PC-3 (cell line): Measurements from ENCODE around the gene CPLX1. TPM values are rescaled to one million over a fixed set of nuclear protein-coding genes. Genes with fewer than 3 reads are reported as not detected.

Experiments used
- ATAC-seq: fragments of 200-7000 bp; cut with Tn5 transposase; 2 replicates; pipeline ENCODE4 v1.9.1; 2020; ENCODE audit warnings: mild to moderate bottlenecking, moderate library complexity
- BruUV-seq: library from RNA; stranded (reverse); fragments of 400-500 nt; replicated peaks from 2 replicates; lab custom pipeline; 2021; lab: Mats Ljungman, UMichigan
- CTCF ChIA-PET: fragments of 300-600 bp; sonication (Branson Sonifier 250); formaldehyde crosslinking; loops from one replicate; lab custom pipeline; 2022; ENCODE audit warnings: antibody characterized with exemption; lab: Charles Lee
- POLR2A ChIA-PET: fragments of 300-600 bp; sonication (Branson Sonifier 250); formaldehyde crosslinking; loops from one replicate; lab custom pipeline; 2022; ENCODE audit warnings: antibody characterized with exemption; ENCODE audit not compliant: unreplicated experiment; lab: Charles Lee
- DNase-seq: peaks from one replicate; pipeline ENCODE4 v3.0.0-alpha.2; 2015
- H2AFZ ChIP-seq: fragments of 300-600 bp; sonication (generic); 2 replicates; pipeline ENCODE4 v1.6.0; 2016; ENCODE audit warnings: antibody characterized with exemption, low read length
- H3F3A ChIP-seq: fragments of 300-600 bp; sonication (generic); one replicate; pipeline ENCODE4 v1.6.0; 2017; ENCODE audit warnings: antibody characterized with exemption, low read length, control low read depth, mild to moderate bottlenecking; ENCODE audit not compliant: unreplicated experiment
- H3K27ac ChIP-seq: fragments of 300-600 bp; sonication (generic); 2 replicates; pipeline ENCODE4 v1.5.1; 2016; ENCODE audit warnings: mild to moderate bottlenecking, low read length
- H3K27me3 ChIP-seq: fragments of 300-600 bp; sonication (generic); 2 replicates; pipeline ENCODE4 v1.6.1; 2016; ENCODE audit warnings: low read length, mixed read lengths
- H3K36me3 ChIP-seq: fragments of 300-600 bp; sonication (generic); 2 replicates; pipeline ENCODE4 v1.6.1; 2016; ENCODE audit warnings: low read depth, mixed run types, low read length, mixed read lengths
- H3K4me1 ChIP-seq: fragments of 300-600 bp; sonication (generic); 2 replicates; pipeline ENCODE4 v1.5.1; 2016; ENCODE audit warnings: low read length; ENCODE audit not compliant: insufficient read depth
- H3K4me2 ChIP-seq: fragments of 300-600 bp; sonication (generic); 2 replicates; pipeline ENCODE4 v1.6.0; 2016; ENCODE audit warnings: low read length
- H3K4me3 ChIP-seq: fragments of 300-600 bp; sonication (generic); 2 replicates; pipeline ENCODE4 v1.5.1; 2016; ENCODE audit warnings: mild to moderate bottlenecking, low read length, mixed read lengths
- H3K79me2 ChIP-seq: fragments of 300-600 bp; sonication (generic); 2 replicates; pipeline ENCODE4 v1.6.1; 2017; ENCODE audit warnings: low read length, mixed read lengths
- H3K9ac ChIP-seq: fragments of 300-600 bp; sonication (generic); 2 replicates; pipeline ENCODE4 v1.6.0; 2016; ENCODE audit warnings: mild to moderate bottlenecking, low read length
- H3K9me2 ChIP-seq: fragments of 300-600 bp; sonication (generic); replicated peaks from 2 replicates; pipeline ENCODE4 v1.6.1; 2016; ENCODE audit warnings: mixed run types, low read length, mixed read lengths
- H3K9me3 ChIP-seq: fragments of 300-600 bp; sonication (generic); 2 replicates; pipeline ENCODE4 v1.6.1; 2016; ENCODE audit warnings: low read length, mixed read lengths
- H4K20me1 ChIP-seq: fragments of 300-600 bp; sonication (generic); 2 replicates; pipeline ENCODE4 v1.6.1; 2016; ENCODE audit warnings: low read length, mixed read lengths
- EZH2 ChIP-seq: fragments of 300-600 bp; sonication (generic); IDR thresholded peaks from one replicate; pipeline ENCODE4 v1.6.1; 2017; ENCODE audit warnings: antibody characterized with exemption, mild to moderate bottlenecking, low read length; ENCODE audit not compliant: unreplicated experiment
- EZH2phosphoT487 ChIP-seq: fragments of 300-600 bp; sonication (generic); IDR thresholded peaks from 2 replicates; pipeline ENCODE4 v1.6.1; 2018; ENCODE audit warnings: mild to moderate bottlenecking, antibody characterized with exemption, low read length, borderline replicate concordance
- intact Hi-C: fragments of 100-400 bp; cut with micrococcal nuclease; formaldehyde crosslinking; loops from 2 replicates; pipeline ENCODE4 v1.9.0; 2023
- total RNA-seq: library from RNA; depleted of rRNA; stranded (reverse); fragments of >200 nt; gene quantifications from 2 replicates; pipeline ENCODE4 v1.2.3, GENCODE V29; 2014
- TF ChIP-seq, protein P1 (sequence below): fragments of 300-600 bp; sonication (generic); conservative IDR thresholded peaks from 2 replicates; pipeline ENCODE4 v1.5.1; 2017; ENCODE audit warnings: antibody characterized with exemption, low read depth, mild to moderate bottlenecking, low read length

The CPLX1 gene
- total RNA-seq, 1 experiment from 2014 or later = 0.87 TPM

DNA sequence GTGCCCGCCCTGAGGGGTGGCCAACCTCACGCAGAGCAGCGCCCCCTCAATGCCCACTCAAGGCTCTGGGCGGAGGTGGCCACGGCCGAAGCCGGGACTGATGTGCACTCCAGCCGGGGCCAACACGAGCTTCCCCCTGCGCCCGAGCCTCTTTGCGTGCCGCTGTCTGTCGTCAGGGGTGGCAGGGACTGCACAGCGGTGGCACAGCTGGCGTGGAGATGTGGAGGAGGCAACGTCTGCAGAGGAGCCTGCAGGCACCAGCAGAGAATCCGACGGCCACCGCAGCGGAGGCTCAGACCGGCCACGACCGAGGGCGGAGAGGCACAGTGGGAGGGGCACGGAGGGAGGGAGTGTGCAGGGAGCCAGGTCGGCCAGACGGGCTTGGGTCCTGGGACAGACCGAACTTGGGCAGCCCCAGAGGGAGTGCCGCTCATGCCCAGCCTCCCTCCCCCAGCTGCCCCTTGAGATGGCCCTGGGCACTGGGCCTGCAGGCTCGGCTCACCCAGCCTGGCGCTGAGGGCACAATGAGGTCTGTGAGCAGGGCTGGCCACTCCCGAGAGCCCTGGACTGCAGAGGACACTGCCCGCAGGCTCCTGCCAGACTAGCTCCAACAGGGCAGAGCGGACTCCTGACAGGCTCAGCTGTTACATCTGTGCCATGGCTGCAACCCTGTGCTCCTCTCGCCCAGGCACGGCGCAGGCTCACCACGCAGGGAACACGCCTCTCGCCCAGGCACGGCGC is 46.5 kb upstream of the CPLX1 start:
- POLR2A ChIA-PET = no interaction called here
- no TSS peak for BruUV-seq
- no peak for ATAC-seq

GRCh38 chr4:871484-871883 is 45.6 kb upstream of the CPLX1 start:
- Histone ChIP-seq H3F3A (no peaks in the 10 kb centered on the region), H2AFZ (no peak overlapping the region), H3K79me2 (no peaks in the 10 kb centered on the region), H4K20me1 (no peaks in the 10 kb centered on the region), H3K27ac (no peak overlapping the region), H3K27me3 (no peaks in the 10 kb centered on the region), H3K4me1 (no peaks in the 10 kb centered on the region), H3K9ac (no peak overlapping the region), H3K9me2 (no peaks in the 10 kb centered on the region), H3K4me3 (no peak overlapping the region), H3K9me3 (no peaks in the 10 kb centered on the region), H3K36me3 (no peaks in the 10 kb centered on the region), H3K4me2 (no peak overlapping the region)
- ATAC-seq = no peak
- TF ChIP-seq, protein P1, sequence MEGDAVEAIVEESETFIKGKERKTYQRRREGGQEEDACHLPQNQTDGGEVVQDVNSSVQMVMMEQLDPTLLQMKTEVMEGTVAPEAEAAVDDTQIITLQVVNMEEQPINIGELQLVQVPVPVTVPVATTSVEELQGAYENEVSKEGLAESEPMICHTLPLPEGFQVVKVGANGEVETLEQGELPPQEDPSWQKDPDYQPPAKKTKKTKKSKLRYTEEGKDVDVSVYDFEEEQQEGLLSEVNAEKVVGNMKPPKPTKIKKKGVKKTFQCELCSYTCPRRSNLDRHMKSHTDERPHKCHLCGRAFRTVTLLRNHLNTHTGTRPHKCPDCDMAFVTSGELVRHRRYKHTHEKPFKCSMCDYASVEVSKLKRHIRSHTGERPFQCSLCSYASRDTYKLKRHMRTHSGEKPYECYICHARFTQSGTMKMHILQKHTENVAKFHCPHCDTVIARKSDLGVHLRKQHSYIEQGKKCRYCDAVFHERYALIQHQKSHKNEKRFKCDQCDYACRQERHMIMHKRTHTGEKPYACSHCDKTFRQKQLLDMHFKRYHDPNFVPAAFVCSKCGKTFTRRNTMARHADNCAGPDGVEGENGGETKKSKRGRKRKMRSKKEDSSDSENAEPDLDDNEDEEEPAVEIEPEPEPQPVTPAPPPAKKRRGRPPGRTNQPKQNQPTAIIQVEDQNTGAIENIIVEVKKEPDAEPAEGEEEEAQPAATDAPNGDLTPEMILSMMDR = no peak
- TF ChIP-seq EZH2phosphoT487 (no peak), EZH2 (no peak)
- ChIA-PET CTCF (no interaction called here), POLR2A (no interaction called here)
- intact Hi-C loops = no loop called here
- DNase-seq = no peak
- no TSS peak for BruUV-seq

More for the DNA sequence above, 46.5 kb upstream of the CPLX1 start:
- Histone ChIP-seq H3K4me3 (no peak overlapping the region), H3K4me1 (no peaks in the 10 kb centered on the region), H3K9me3 (no peaks in the 10 kb centered on the region), H3K9me2 (no peaks in the 10 kb centered on the region), H3F3A (no peaks in the 10 kb centered on the region), H3K36me3 (no peaks in the 10 kb centered on the region), H3K9ac (no peak overlapping the region), H3K27ac (no peak overlapping the region), H3K4me2 (no peak overlapping the region), H3K27me3 (no peaks in the 10 kb centered on the region), H4K20me1 (no peaks in the 10 kb centered on the region), H2AFZ (no peak overlapping the region), H3K79me2 (no peaks in the 10 kb centered on the region)
- CTCF ChIA-PET = no interaction called here
- DNase-seq = no peak
- intact Hi-C loops = no loop called here
- no peak for TF ChIP-seq EZH2phosphoT487
- TF ChIP-seq EZH2 = no peak
- TF ChIP-seq, protein P1 = no peak

DNA sequence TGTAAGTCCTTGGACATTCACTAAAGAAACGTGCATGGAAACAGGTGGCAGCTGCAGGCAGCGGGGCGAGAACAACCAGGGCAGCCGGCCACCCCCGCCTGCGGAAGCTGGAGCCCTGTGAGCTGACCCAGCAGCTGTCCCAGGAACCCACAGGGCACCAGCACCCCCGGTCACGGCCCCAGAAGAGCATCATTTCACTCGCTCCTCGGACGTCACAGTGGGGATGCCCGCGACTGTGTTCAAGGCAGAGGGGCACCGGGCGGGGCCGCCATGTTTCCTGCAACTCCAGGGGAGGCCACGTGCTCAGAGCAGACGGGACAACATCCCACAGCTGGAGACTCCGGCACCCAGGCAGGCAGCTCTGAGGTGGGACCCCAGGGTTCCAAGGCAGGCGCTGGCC is 45.0 kb upstream of the CPLX1 start:
- Histone ChIP-seq H3K9me3 (no peaks in the 10 kb centered on the region), H3K4me1 (no peaks in the 10 kb centered on the region), H4K20me1 (no peaks in the 10 kb centered on the region), H3F3A (no peaks in the 10 kb centered on the region), H3K9me2 (no peaks in the 10 kb centered on the region), H3K27ac (no peak overlapping the region), H3K4me3 (no peak overlapping the region), H3K9ac (no peak overlapping the region), H2AFZ (no peak overlapping the region), H3K36me3 (no peaks in the 10 kb centered on the region), H3K27me3 (no peaks in the 10 kb centered on the region), H3K4me2 (no peak overlapping the region), H3K79me2 (no peaks in the 10 kb centered on the region)
- POLR2A ChIA-PET = no interaction called here
- BruUV-seq = no TSS peak
- no peak for TF ChIP-seq EZH2
- TF ChIP-seq EZH2phosphoT487 = no peak
- TF ChIP-seq, protein P1 = no peak
- DNase-seq = no peak
- intact Hi-C loops = no loop called here
- no peak for ATAC-seq
- CTCF ChIA-PET = no interaction called here
